HG02571 (cell line): ENCODE data around the gene SERPINA5.
"Not testable (repeated sequence)": the region's sequence is repeated elsewhere in the genome, so short reads cannot be mapped to it uniquely, and the experiment has no call there.

Source experiments
- ATAC-seq: cut with Tn5 transposase; IDR thresholded peaks from one replicate; pipeline ENCODE4 v1.9.1; 2021; ENCODE audit warnings: mild to moderate bottlenecking, moderate library complexity; ENCODE audit not compliant: unreplicated experiment

SERPINA5 gene

DNA sequence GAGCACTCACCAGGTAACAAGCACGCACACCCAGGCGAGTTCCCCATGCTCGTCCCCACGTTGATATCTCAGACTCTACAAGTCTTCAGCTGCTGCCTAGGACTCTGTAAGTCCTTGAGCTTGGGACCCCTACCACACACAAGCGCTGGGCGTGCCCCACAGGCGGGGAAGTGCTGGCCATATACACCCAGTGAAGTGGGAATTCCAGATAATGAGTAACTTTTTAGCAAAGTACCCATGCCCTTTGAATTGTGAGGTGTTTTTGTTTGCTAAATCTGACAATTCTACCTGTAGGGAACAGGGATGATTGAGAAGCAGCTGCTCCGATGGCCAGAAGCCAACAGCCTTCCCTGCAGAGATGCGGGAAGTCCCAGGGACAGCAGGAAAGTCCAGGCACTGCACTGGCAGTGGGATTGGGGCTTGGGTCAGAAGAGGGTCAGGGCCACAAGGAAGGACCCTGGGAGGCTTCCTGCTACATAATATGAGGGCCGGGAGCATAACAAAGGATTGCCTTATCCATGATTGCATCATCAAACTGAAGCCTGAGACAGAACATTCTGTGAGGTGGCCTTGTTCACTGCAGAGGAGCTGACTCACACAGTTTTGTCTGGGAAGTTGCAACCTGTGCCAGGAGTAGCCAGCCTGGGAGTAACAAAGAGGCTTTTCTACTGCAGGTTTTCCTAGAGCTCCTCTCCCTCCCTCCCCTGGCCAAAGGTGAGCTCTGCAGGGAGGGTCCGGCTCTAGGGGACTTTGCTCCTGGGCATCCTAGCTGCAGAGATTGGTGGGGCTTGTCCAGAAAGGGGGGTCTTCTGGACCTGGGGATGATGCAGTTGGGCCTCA, 17.8 kb downstream of the SERPINA5 start:
- no peak for ATAC-seq

DNA sequence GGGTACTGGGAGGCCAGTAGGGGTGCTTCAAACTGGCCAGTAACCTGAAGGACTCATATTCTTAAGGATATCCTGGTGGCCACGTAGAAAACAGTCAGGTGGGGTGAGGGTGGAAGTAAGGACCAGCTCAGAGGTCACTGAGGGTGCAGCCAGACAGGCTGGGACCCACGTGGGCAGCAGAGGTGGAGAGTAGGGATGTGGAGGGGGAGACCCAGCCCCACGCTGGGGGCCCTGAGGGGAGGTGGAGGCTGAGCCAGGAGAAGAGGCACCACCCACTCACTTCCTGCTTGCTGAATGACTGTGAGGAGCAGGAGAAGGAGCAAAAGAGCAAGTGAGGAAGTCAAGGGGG, 18.4 kb downstream of the SERPINA5 start:
- no peak for ATAC-seq

GRCh38 chr14:94600148-94600545, 18.9 kb downstream of the SERPINA5 start:
- no peak for ATAC-seq

- ATAC-seq = no peak
Measured at GRCh38 chr14:94601884-94602391, 20.7 kb downstream of the SERPINA5 start.

DNA sequence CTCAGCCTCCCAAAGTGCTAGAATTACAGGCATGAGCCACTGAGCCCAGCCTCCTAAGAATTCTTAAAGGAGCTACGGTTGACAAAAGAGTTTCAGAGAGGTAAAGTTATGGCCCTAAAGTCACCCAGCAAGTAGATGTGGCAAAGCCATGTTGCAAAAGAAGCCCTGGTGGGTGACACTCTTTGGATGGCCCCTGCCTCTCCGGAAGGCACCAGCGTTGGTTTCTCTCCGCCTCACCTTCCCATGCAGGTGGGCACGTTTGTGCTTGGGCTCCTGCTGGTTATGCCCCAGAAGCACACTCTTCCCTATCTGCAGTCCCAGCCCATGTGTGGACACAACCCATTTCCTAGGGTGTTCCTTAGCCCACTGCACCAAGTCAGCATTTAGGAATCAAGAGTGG, 21.5 kb downstream of the SERPINA5 start:
- ATAC-seq = no peak

GRCh38 chr14:94605361-94605760, 24.1 kb downstream of the SERPINA5 start:
- no peak for ATAC-seq

DNA sequence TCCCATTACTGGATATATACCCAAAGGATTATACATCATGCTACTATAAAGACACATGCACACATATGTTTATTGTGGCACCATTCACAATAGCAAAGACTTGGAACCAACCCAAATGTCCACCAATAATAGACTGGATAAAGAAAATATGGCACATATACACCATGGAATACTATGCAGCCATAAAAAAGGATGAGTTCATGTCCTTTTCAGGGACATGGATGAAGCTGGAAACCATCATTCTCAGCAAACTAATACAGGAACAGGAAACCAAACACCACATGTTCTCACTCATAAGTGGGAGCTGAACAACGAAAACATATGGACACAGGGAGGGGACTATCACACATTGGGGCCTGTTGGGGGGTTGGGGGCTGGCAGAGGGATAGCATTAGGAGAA, 27.7 kb downstream of the SERPINA5 start:
- not testable (repeated sequence) for ATAC-seq

- ATAC-seq = no peak
Measured at GRCh38 chr14:94611179-94611578, 30.0 kb downstream of the SERPINA5 start.

DNA sequence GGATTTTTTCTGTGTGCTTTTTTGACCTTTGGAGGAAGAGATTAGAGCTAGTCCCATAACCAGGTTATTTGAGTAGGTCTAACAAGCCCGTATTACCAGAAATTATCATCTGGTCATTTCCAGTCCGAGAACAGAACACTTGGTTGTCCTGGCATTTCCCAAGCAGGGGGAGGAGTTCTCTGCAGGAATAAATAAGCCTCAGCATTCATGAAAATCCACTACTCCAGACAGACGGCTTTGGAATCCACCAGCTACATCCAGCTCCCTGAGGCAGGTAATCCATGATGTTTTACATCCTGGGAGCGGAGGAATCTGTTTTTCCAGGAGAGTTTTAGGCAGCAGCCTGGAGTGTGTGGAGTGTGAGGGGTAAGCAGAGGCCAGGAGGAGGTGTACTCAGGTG, 30.9 kb downstream of the SERPINA5 start, which contains the start of gene SERPINA3:
Gene SERPINA3 (plus strand): TSS at position 218 of the 400 bp plus-strand sequence. CDS start 2,051 bp downstream, outside the sequence.
- ATAC-seq = no peak

- ATAC-seq = no peak
Measured at GRCh38 chr14:94612580-94613554, 31.6 kb downstream of the SERPINA5 start.

- ATAC-seq = no peak
Measured at GRCh38 chr14:94613720-94614644, 32.8 kb downstream of the SERPINA5 start.

- no peak for ATAC-seq
Measured at GRCh38 chr14:94614802-94615201, 33.6 kb downstream of the SERPINA5 start.

DNA sequence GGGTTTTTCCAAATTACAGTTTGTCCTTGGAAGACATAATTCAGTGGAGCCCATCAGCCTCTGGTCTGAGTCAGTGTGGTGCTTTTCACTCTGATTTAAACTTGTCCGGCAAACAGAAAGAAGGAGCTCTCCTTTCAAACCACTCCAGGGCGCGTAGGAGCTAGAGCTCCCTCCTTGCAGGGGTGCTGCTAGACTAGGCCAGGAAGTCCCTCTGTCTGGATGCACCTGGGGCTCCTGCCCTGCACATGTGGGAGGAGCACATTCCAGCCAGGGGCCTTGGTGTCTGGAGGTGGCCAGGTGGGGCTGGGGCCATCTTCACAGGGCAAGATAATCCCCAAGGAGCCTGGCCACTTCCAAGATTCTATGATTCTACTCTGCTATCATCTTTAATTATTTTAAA, 34.0 kb downstream of the SERPINA5 start:
- no peak for ATAC-seq

GRCh38 chr14:94615823-94616570, 34.8 kb downstream of the SERPINA5 start:
- no peak for ATAC-seq

GRCh38 chr14:94617366-94617941, 36.2 kb downstream of the SERPINA5 start:
- no peak for ATAC-seq

DNA sequence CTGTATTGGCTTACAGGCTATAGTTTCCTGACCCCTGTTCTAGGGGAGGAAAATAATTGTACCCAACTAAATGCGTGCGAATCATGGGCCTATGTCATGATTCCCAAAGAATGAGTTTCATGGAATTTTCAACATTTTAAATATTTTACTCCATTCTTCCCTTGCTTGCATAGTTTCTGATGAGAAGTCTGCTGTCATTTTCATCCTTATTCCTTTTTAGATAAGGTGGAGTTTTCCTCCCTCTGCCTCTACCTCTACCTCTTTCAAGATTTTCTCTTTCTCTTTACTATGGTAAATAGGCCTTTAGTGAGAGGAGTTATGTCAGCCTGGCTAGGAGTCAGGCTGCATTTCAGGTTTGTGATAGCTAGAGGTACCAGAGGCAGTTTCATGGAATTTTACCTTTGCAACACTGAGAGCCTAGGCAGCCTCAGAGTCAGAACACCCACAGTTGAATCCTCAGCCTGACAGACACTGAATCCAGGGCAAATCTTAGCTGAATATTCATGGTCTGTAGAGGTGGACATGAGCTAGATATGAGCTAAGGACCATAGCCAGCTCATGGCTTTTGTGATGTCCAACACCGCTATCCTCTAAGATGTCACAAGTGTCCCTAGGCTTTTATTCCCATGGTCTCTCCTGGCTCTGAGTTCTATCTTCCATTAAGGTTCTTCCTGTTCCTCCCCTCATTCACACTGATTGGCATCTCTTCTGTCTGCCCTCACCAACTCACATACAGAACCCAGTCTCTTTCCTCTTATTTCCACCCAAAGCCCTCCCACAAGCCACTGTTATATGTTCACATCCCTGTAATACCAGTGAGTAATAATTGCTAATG, 37.0 kb downstream of the SERPINA5 start:
- ATAC-seq = no peak

- ATAC-seq = no peak
Measured at GRCh38 chr14:94619297-94619696, 38.1 kb downstream of the SERPINA5 start.

DNA sequence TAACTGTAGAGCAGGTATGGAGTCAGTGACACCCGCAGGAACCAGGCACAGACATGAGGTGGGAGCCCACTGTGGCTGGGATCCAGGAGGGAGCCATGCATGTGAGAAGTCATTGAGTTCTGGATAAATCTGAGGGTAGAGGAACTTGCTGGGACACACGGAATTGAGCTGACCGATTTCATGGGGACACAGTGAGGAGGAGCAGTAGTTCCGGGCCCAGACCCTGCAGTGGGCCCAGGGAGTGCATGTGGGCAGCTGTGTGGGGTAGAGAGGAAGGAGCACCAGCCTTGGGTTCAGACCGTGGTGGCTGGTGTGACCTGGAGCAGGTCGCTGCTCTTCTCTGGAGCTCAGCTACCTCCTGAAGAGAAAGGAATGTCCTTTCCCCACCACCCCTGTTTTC, 39.4 kb downstream of the SERPINA5 start:
- ATAC-seq = no peak
